ENCODE data around the gene CDX1. TPM values are rescaled to one million over a fixed set of nuclear protein-coding genes. Genes with fewer than 3 reads are reported as not detected.
"Not testable (repeated sequence)": the region's sequence is repeated elsewhere in the genome, so short reads cannot be mapped to it uniquely, and the experiment has no call there.

CDX1 gene
- total RNA-seq, 2 donors from 2014 or later = not detected

- ATAC-seq (no peak), DNase-seq (no peak)
- no peaks in the 10 kb centered on the region for H3K9me3 ChIP-seq (ENCODE audit: control insufficient read depth, low read length, poor library complexity, severe bottlenecking)
- Mint-ChIP-seq H3K4me1 (peaks cover 3% of the 10 kb centered on the region), H3K27ac (no peak overlapping the region), H3K4me3 (no peak overlapping the region), H3K36me3 (ENCODE audit: low read depth) (no peaks in the 10 kb centered on the region), H3K27me3 (peaks cover 21% of the 10 kb centered on the region)
These were observed 56.3 kb downstream of the CDX1 start for GRCh38 chr5:150222906-150223305.

GRCh38 chr5:150223474-150223873, 56.9 kb downstream of the CDX1 start:
- no peaks in the 10 kb centered on the region for H3K9me3 ChIP-seq (ENCODE audit: control insufficient read depth, low read length, poor library complexity, severe bottlenecking)
- Mint-ChIP-seq H3K4me1 (no peaks in the 10 kb centered on the region), H3K27ac (no peak overlapping the region), H3K4me3 (no peak overlapping the region), H3K36me3 (ENCODE audit: low read depth) (no peaks in the 10 kb centered on the region), H3K27me3 (peaks cover 17% of the 10 kb centered on the region)
- DNase-seq (no peak), ATAC-seq (no peak)

GRCh38 chr5:150224483-150225027, 58.0 kb downstream of the CDX1 start:
- Mint-ChIP-seq H3K27me3 (peaks cover 17% of the 10 kb centered on the region), H3K27ac (peak overlapping the region; percentile 43), H3K4me3 (no peak overlapping the region), H3K36me3 (ENCODE audit: low read depth) (no peaks in the 10 kb centered on the region), H3K4me1 (no peaks in the 10 kb centered on the region)
- ATAC-seq (no peak), DNase-seq (no peak)
- no peaks in the 10 kb centered on the region for H3K9me3 ChIP-seq (ENCODE audit: control insufficient read depth, low read length, poor library complexity, severe bottlenecking)

- Mint-ChIP-seq H3K27ac (no peak overlapping the region), H3K27me3 (peaks cover 8% of the 10 kb centered on the region), H3K4me3 (no peak overlapping the region), H3K36me3 (ENCODE audit: low read depth) (no peaks in the 10 kb centered on the region), H3K4me1 (peaks cover 3% of the 10 kb centered on the region)
- no peaks in the 10 kb centered on the region for H3K9me3 ChIP-seq (ENCODE audit: control insufficient read depth, low read length, poor library complexity, severe bottlenecking)
- ATAC-seq = no peak
- DNase-seq = no peak
These were observed 60.5 kb downstream of the CDX1 start for GRCh38 chr5:150227036-150227435.

- H3K9me3 ChIP-seq (ENCODE audit: control insufficient read depth, low read length, poor library complexity, severe bottlenecking) = no peaks in the 10 kb centered on the region
- Mint-ChIP-seq H3K4me1 (peaks cover 3% of the 10 kb centered on the region), H3K27me3 (peaks cover 8% of the 10 kb centered on the region), H3K27ac (no peak overlapping the region), H3K36me3 (ENCODE audit: low read depth) (no peaks in the 10 kb centered on the region), H3K4me3 (no peak overlapping the region)
- ATAC-seq (no peak), DNase-seq (no peak)
These were observed 61.2 kb downstream of the CDX1 start for GRCh38 chr5:150227606-150228273.

- H3K4me1 Mint-ChIP-seq = peaks cover 3% of the 10 kb centered on the region
- no peak for ATAC-seq
- H3K4me3 Mint-ChIP-seq = no peak overlapping the region
- no peaks in the 10 kb centered on the region for H3K36me3 Mint-ChIP-seq (ENCODE audit: low read depth)
- no peak overlapping the region for H3K27ac Mint-ChIP-seq
- H3K9me3 ChIP-seq (ENCODE audit: control insufficient read depth, low read length, poor library complexity, severe bottlenecking) = no peaks in the 10 kb centered on the region
- peaks cover 8% of the 10 kb centered on the region for H3K27me3 Mint-ChIP-seq
- DNase-seq = no peak
These were observed 63.0 kb downstream of the CDX1 start for GRCh38 chr5:150229571-150229970.

- H3K4me3 Mint-ChIP-seq = no peak overlapping the region
- no peak overlapping the region for H3K27ac Mint-ChIP-seq
- peaks cover 3% of the 10 kb centered on the region for H3K4me1 Mint-ChIP-seq
- H3K36me3 Mint-ChIP-seq (ENCODE audit: low read depth) = no peaks in the 10 kb centered on the region
- H3K27me3 Mint-ChIP-seq = peaks cover 8% of the 10 kb centered on the region
- H3K9me3 ChIP-seq (ENCODE audit: control insufficient read depth, low read length, poor library complexity, severe bottlenecking) = no peaks in the 10 kb centered on the region
- ATAC-seq (no peak), DNase-seq (no peak)
These were observed 64.3 kb downstream of the CDX1 start for GRCh38 chr5:150230842-150231241.

- H3K27ac Mint-ChIP-seq; H3K36me3 Mint-ChIP-seq (ENCODE audit: low read depth); H3K4me1 Mint-ChIP-seq; H3K27me3 Mint-ChIP-seq; ATAC-seq; H3K4me3 Mint-ChIP-seq; H3K9me3 ChIP-seq (ENCODE audit: control insufficient read depth, low read length, poor library complexity, severe bottlenecking); DNase-seq: not testable (repeated sequence)
These were observed 67.1 kb downstream of the CDX1 start for GRCh38 chr5:150233706-150234105.

Other genes with a start within 250 kb of the CDX1 start
- gene PDE6A, start 222.0 kb upstream of the CDX1 start, total RNA-seq = not detected
- gene SLC26A2, start 206.0 kb upstream of the CDX1 start, total RNA-seq = 1 to 10 TPM; 4.6 to 5.2 TPM
- 1 to 10 TPM; 1.4 to 2.0 TPM for gene TIGD6, start 166.1 kb upstream of the CDX1 start, total RNA-seq
- gene HMGXB3, start 166.0 kb upstream of the CDX1 start, total RNA-seq = 10 to 100 TPM; 31.9 to 40.8 TPM
- gene CSF1R, start 80.2 kb upstream of the CDX1 start, total RNA-seq = 1 to 10 TPM; 2.7 to 3.4 TPM
- gene PDGFRB, start 10.9 kb upstream of the CDX1 start, total RNA-seq = under 1 TPM in 1 of 2 donors, not detected in 1; 0.57 TPM
- gene SLC6A7, start 23.3 kb downstream of the CDX1 start, total RNA-seq = not detected
- not detected for gene CAMK2A, start 123.0 kb downstream of the CDX1 start, total RNA-seq
- not detected for gene ARSI, start 136.1 kb downstream of the CDX1 start, total RNA-seq
- 10 to 100 TPM; 49.2 to 57.3 TPM for gene TCOF1, start 190.9 kb downstream of the CDX1 start, total RNA-seq
- gene CD74, start 246.1 kb downstream of the CDX1 start, total RNA-seq = 100 to 1,000 TPM; 477 to 721 TPM